ENCODE measurements around the gene SLC24A3.

The SLC24A3 gene

GRCh38 chr20:19274001-19274400 lies 61.6 kb downstream of the SLC24A3 start:
- no peak for DNase-seq

- DNase-seq: no peak
These were observed 62.1 kb downstream of the SLC24A3 start for GRCh38 chr20:19274412-19275015.

GRCh38 chr20:19275038-19275629 lies 62.7 kb downstream of the SLC24A3 start:
- no peak for DNase-seq

GRCh38 chr20:19275630-19276071 lies 63.2 kb downstream of the SLC24A3 start:
- DNase-seq: peak; percentile 69

- DNase-seq: no peak
These were observed 64.9 kb downstream of the SLC24A3 start for GRCh38 chr20:19277381-19277780.

- no peak for DNase-seq
These were observed 71.1 kb downstream of the SLC24A3 start for GRCh38 chr20:19283490-19284025.

GRCh38 chr20:19284400-19285178 lies 72.1 kb downstream of the SLC24A3 start:
- no peak for DNase-seq

- DNase-seq: no peak
These were observed 73.0 kb downstream of the SLC24A3 start for GRCh38 chr20:19285436-19285835.

GRCh38 chr20:19288061-19288460 lies 75.6 kb downstream of the SLC24A3 start:
- DNase-seq: no peak

GRCh38 chr20:19288636-19289035 lies 76.2 kb downstream of the SLC24A3 start:
- no peak for DNase-seq

GRCh38 chr20:19289451-19289850 lies 77.0 kb downstream of the SLC24A3 start:
- DNase-seq: no peak

GRCh38 chr20:19291024-19291817 lies 78.8 kb downstream of the SLC24A3 start:
- no peak for DNase-seq

GRCh38 chr20:19291818-19292132 lies 79.3 kb downstream of the SLC24A3 start:
- DNase-seq: no peak

- DNase-seq: no peak
These were observed 79.8 kb downstream of the SLC24A3 start for GRCh38 chr20:19292254-19292653.

GRCh38 chr20:19295076-19295475 lies 82.6 kb downstream of the SLC24A3 start:
- DNase-seq: no peak

- no peak for DNase-seq
These were observed 86.2 kb downstream of the SLC24A3 start for GRCh38 chr20:19298652-19299051.

- DNase-seq: no peak
These were observed 88.0 kb downstream of the SLC24A3 start for GRCh38 chr20:19300395-19300794.

- no peak for DNase-seq
These were observed 88.7 kb downstream of the SLC24A3 start for GRCh38 chr20:19301142-19301541.

GRCh38 chr20:19301843-19302242 lies 89.4 kb downstream of the SLC24A3 start:
- no peak for DNase-seq

GRCh38 chr20:19302714-19303113 lies 90.3 kb downstream of the SLC24A3 start:
- no peak for DNase-seq

- no peak for DNase-seq
These were observed 91.9 kb downstream of the SLC24A3 start for GRCh38 chr20:19304389-19304788.

- no peak for DNase-seq
These were observed 92.5 kb downstream of the SLC24A3 start for GRCh38 chr20:19304886-19305415.

- no peak for DNase-seq
These were observed 95.7 kb downstream of the SLC24A3 start for GRCh38 chr20:19308146-19308545.

Measured in NCI-H1694 (cell line).